MM.1S (cell line): ENCODE data around the gene GLI1.

Experiments
- DNase-seq: peaks from one replicate; pipeline ENCODE4 v3.0.0-alpha.2; 2015
- H2AFZ ChIP-seq: fragments of 300-600 bp; sonication (generic); 2 replicates; pipeline ENCODE4 v1.6.0; 2016; ENCODE audit warnings: antibody characterized with exemption, low read length
- H3F3A ChIP-seq: fragments of 300-600 bp; sonication (generic); 2 replicates; pipeline ENCODE4 v1.6.1; 2016; ENCODE audit warnings: mild to moderate bottlenecking, antibody characterized with exemption, low read length, moderate library complexity, mixed read lengths; ENCODE audit not compliant: insufficient read depth
- H3K27ac ChIP-seq: fragments of 300-600 bp; sonication (generic); 2 replicates; pipeline ENCODE4 v1.5.1; 2016; ENCODE audit warnings: mild to moderate bottlenecking, low read length
- H3K27me3 ChIP-seq: fragments of 300-600 bp; sonication (generic); replicated peaks from 2 replicates; pipeline ENCODE4 v1.6.0; 2016; ENCODE audit warnings: low read length; ENCODE audit not compliant: insufficient read depth
- H3K36me3 ChIP-seq: fragments of 300-600 bp; sonication (generic); replicated peaks from 2 replicates; pipeline ENCODE4 v1.6.1; 2016; ENCODE audit warnings: mild to moderate bottlenecking, low read length, mixed read lengths; ENCODE audit not compliant: insufficient read depth
- H3K4me1 ChIP-seq: fragments of 300-600 bp; sonication (generic); 2 replicates; pipeline ENCODE4 v1.6.1; 2016; ENCODE audit warnings: low read length, mixed read lengths
- H3K4me2 ChIP-seq: fragments of 300-600 bp; sonication (generic); 2 replicates; pipeline ENCODE4 v1.6.0; 2016; ENCODE audit warnings: low read depth, low read length
- H3K4me3 ChIP-seq: fragments of 300-600 bp; sonication (generic); 2 replicates; pipeline ENCODE4 v1.5.1; 2016; ENCODE audit warnings: low read length, mixed read lengths
- H3K79me2 ChIP-seq: fragments of 300-600 bp; sonication (generic); 2 replicates; pipeline ENCODE4 v1.6.1; 2016; ENCODE audit warnings: mixed run types, low read length, mixed read lengths
- H3K9ac ChIP-seq: fragments of 300-600 bp; sonication (generic); 2 replicates; pipeline ENCODE4 v1.6.1; 2016; ENCODE audit warnings: low read length, mixed read lengths
- H3K9me2 ChIP-seq: fragments of 300-600 bp; sonication (generic); replicated peaks from 2 replicates; pipeline ENCODE4 v1.6.1; 2016; ENCODE audit warnings: mild to moderate bottlenecking, low read length, mixed read lengths; ENCODE audit not compliant: insufficient read depth
- H3K9me3 ChIP-seq: fragments of 300-600 bp; sonication (generic); replicated peaks from 2 replicates; pipeline ENCODE4 v1.6.1; 2016; ENCODE audit warnings: mild to moderate bottlenecking, low read length, mixed read lengths; ENCODE audit not compliant: insufficient read depth
- H4K20me1 ChIP-seq: fragments of 300-600 bp; sonication (generic); 2 replicates; pipeline ENCODE4 v1.6.1; 2016; ENCODE audit warnings: mild to moderate bottlenecking, low read length, moderate library complexity, mixed read lengths; ENCODE audit not compliant: insufficient read depth
- CTCF ChIP-seq: fragments of 300-600 bp; sonication (generic); IDR thresholded peaks from 2 replicates; pipeline ENCODE4 v1.5.1; 2016; ENCODE audit warnings: antibody characterized with exemption, low read length, mixed read lengths
- EZH2 ChIP-seq: fragments of 300-600 bp; sonication (generic); optimal IDR thresholded peaks from 2 replicates; pipeline ENCODE3; 2017; ENCODE audit warnings: low read depth, mild to moderate bottlenecking, antibody characterized with exemption, low read length, mixed read lengths
- EZH2phosphoT487 ChIP-seq: fragments of 300-600 bp; sonication (generic); IDR thresholded peaks from 2 replicates; pipeline ENCODE4 v1.6.1; 2018; ENCODE audit warnings: antibody characterized with exemption, low read length

GLI1 gene

GRCh38 chr12:57518920-57519795, 59.6 kb downstream of the GLI1 start:
- no peaks in the 10 kb centered on the region for H3K9me3 ChIP-seq
- DNase-seq = peak; percentile 9
- H3K79me2 ChIP-seq = peaks cover 51% of the 10 kb centered on the region
- peak overlapping the region; percentile 94; the same call in 1 of the 2 replicates for H3K27ac ChIP-seq
- TF ChIP-seq EZH2 (no peak), EZH2phosphoT487 (no peak), CTCF (no peak)
- H3K9ac ChIP-seq = peak overlapping the region; percentile 93
- H3K4me3 ChIP-seq = peak overlapping the region; percentile 92
- H3F3A ChIP-seq = peaks cover 49% of the 10 kb centered on the region
- H2AFZ ChIP-seq = no peak overlapping the region
- no peaks in the 10 kb centered on the region for H3K27me3 ChIP-seq
- H3K4me1 ChIP-seq = peaks cover 23% of the 10 kb centered on the region
- H3K9me2 ChIP-seq = no peaks in the 10 kb centered on the region
- peaks cover 18% of the 10 kb centered on the region for H3K36me3 ChIP-seq
- peak overlapping the region; percentile 83 for H3K4me2 ChIP-seq
- no peaks in the 10 kb centered on the region for H4K20me1 ChIP-seq

GRCh38 chr12:57519796-57520052, 60.1 kb downstream of the GLI1 start:
- H3K79me2 ChIP-seq = peaks cover 57% of the 10 kb centered on the region
- peak overlapping the region; percentile 16 for H2AFZ ChIP-seq
- DNase-seq = no peak
- H3K9me3 ChIP-seq = no peaks in the 10 kb centered on the region
- peak overlapping the region; percentile 93 for H3K9ac ChIP-seq
- H3K27ac ChIP-seq = peak overlapping the region; percentile 94
- TF ChIP-seq EZH2phosphoT487 (no peak), EZH2 (no peak)
- H3K27me3 ChIP-seq = no peaks in the 10 kb centered on the region
- no peaks in the 10 kb centered on the region for H3K9me2 ChIP-seq
- peak overlapping the region; percentile 83 for H3K4me2 ChIP-seq
- peaks cover 23% of the 10 kb centered on the region for H3K4me1 ChIP-seq
- peaks cover 14% of the 10 kb centered on the region for H3K36me3 ChIP-seq
- no peaks in the 10 kb centered on the region for H4K20me1 ChIP-seq
- H3K4me3 ChIP-seq = peak overlapping the region; percentile 92
- peaks cover 44% of the 10 kb centered on the region for H3F3A ChIP-seq

- Histone ChIP-seq H3F3A (peaks cover 39% of the 10 kb centered on the region), H3K4me3 (peak within 1 kb of the TSS; percentile 92), H2AFZ (peak within 1 kb of the TSS; percentile 39), H3K27me3 (no peaks in the 10 kb centered on the region), H3K4me2 (peak within 1 kb of the TSS; percentile 83), H3K9me3 (no peaks in the 10 kb centered on the region), H3K9ac (peak within 1 kb of the TSS; percentile 93), H3K36me3 (peaks cover 9% of the 10 kb centered on the region), H3K27ac (peak within 1 kb of the TSS; percentile 94), H3K79me2 (peaks cover 62% of the 10 kb centered on the region), H4K20me1 (no peaks in the 10 kb centered on the region), H3K4me1 (peaks cover 23% of the 10 kb centered on the region), H3K9me2 (no peaks in the 10 kb centered on the region)
- TF ChIP-seq EZH2 = no peak
- no peak for TF ChIP-seq EZH2phosphoT487
- no peak for TF ChIP-seq CTCF
- peak; percentile 99 for DNase-seq
These were observed 60.7 kb downstream of the GLI1 start, which contains the start of gene DDIT3 for GRCh38 chr12:57520053-57520818. TSS of gene DDIT3 (minus strand) at chr12:57520514. CDS start at chr12:57517406, 3,108 bp downstream.
